DOHH2 (cell line): ENCODE measurements around the gene UBE2D2.

Experiments used
- CTCF ChIP-seq: fragments of 200-600 bp; sonication (generic); IDR thresholded peaks from one replicate; pipeline ENCODE4 v1.5.1; 2014; ENCODE audit warnings: antibody characterized with exemption, mild to moderate bottlenecking, low read depth, low read length; ENCODE audit not compliant: poor library complexity, severe bottlenecking
- EZH2phosphoT487 ChIP-seq: fragments of 200-600 bp; sonication (generic); IDR thresholded peaks from 2 replicates; pipeline ENCODE4 v1.6.1; 2017; ENCODE audit warnings: borderline replicate concordance, mild to moderate bottlenecking, antibody characterized with exemption, low read length, moderate library complexity, mixed read lengths

- TF ChIP-seq CTCF = no peak
- no peak for TF ChIP-seq EZH2phosphoT487
Measured at GRCh38 chr5:139675213-139675612, 114.1 kb downstream of the UBE2D2 start.
